ENCODE results near the gene MAGI2. TPM values are rescaled to one million over a fixed set of nuclear protein-coding genes. Genes with fewer than 3 reads are reported as not detected.

Gene MAGI2
- total and polyA plus RNA-seq, 2 of the 13 experiments (the other 11 are each of a cell fraction or from before 2014, with no cell fraction given): 1.5 to 3.8 TPM

GRCh38 chr7:78218876-78219275 is 1234.6 kb downstream of the MAGI2 start:
- H3K27me3 ChIP-seq (ENCODE audit: control insufficient read depth in 1 of 2, insufficient read depth in 2 of 2, low read length in 2 of 2): no peaks in the 10 kb centered on the region
- H3K36me3 ChIP-seq (replicated peaks in 1 of 2; ENCODE audit: control insufficient read depth in 1 of 2, insufficient read depth in 2 of 2, low read length in 2 of 2): no peaks in the 10 kb centered on the region
- ChIA-PET CTCF (ENCODE audit: low intra/inter-chr PET ratio, low total read pairs) (no interaction called here), POLR2A (no interaction called here)
- FAIRE-seq: no peak
- H3K79me2 ChIP-seq (ENCODE audit: insufficient read depth, low read length): no peaks in the 10 kb centered on the region
- no peak overlapping the region for H2AFZ ChIP-seq (ENCODE audit: low read length)
- peak in 1 of 2 experiments; percentile 5; a peak in 1 of 4 replicates for TF ChIP-seq MAFK (conservative IDR thresholded peaks at IDR 0.05 in 1 of 2, IDR thresholded peaks at IDR 0.05 in 1 of 2; ENCODE audit: low read length in 2 of 2)
- no peak for TF ChIP-seq RFXANK (CRISPR knock-in tag; IDR thresholded peaks at IDR 0.05)
- no peak for TF ChIP-seq ZNF30 (CRISPR knock-in tag; IDR thresholded peaks at IDR 0.05)
- no peak for TF ChIP-seq POLR2AphosphoS5 (IDR thresholded peaks at IDR 0.05; ENCODE audit: low read depth, low read length)
- no peak for TF ChIP-seq IRF2 (CRISPR knock-in tag; IDR thresholded peaks at IDR 0.05)
- TF ChIP-seq PLSCR1 (CRISPR knock-in tag; IDR thresholded peaks at IDR 0.05; ENCODE audit: borderline replicate concordance): no peak
- no peak for TF ChIP-seq ZSCAN5A (CRISPR knock-in tag; IDR thresholded peaks at IDR 0.05; ENCODE audit: borderline replicate concordance)
- no peak for TF ChIP-seq ISX (CRISPR knock-in tag; conservative IDR thresholded peaks at IDR 0.05)
- ATAC-seq: no peak
- H3K4me1 ChIP-seq (ENCODE audit: insufficient read depth, low read length): no peaks in the 10 kb centered on the region
- in situ Hi-C loops (cut with HindIII; ENCODE audit: extremely low pct_ligation_motif_present, low pct_unique_long_range_greater_than_20kb): no loop called here
- intact Hi-C loops (cut with micrococcal nuclease; ENCODE audit: unreplicated experiment): no loop called here
- H3K4me3 ChIP-seq (replicated peaks in 1 of 3; ENCODE audit: insufficient read depth in 1 of 3, low read depth in 2 of 3, low read length in 3 of 3): no peak overlapping the region
- 21% methylated on average over 9 of the region's 9 CpGs for WGBS (ENCODE audit: low lambda C conversion rate)
- H3K27ac ChIP-seq (ENCODE audit: extremely low read length, insufficient read depth, low read length): no peak overlapping the region
- H3K9me3 ChIP-seq (ENCODE audit: low read length): no peaks in the 10 kb centered on the region
- no peak overlapping the region for H3K4me2 ChIP-seq (ENCODE audit: low read depth, low read length)
- DNase-seq (ENCODE audit: low spot score): no peak
- no peaks in the 10 kb centered on the region for H4K20me1 ChIP-seq (ENCODE audit: insufficient read depth, low read length)
- BruUV-seq (replicated peaks): no TSS peak
- no peak overlapping the region for H3K9ac ChIP-seq (ENCODE audit: insufficient read depth, low read depth, low read length)
